Right forelimb (tissue), 1 donor: ENCODE data around the gene TMPRSS4.

Experiments
- DNase-seq: peaks from one replicate; pipeline ENCODE4 v3.0.0-alpha.2; 2018

The TMPRSS4 gene

GRCh38 chr11:118081241-118081958, 4.5 kb downstream of the TMPRSS4 start:
- no peak for DNase-seq

- no peak for DNase-seq
Measured at GRCh38 chr11:118082880-118083552, 6.1 kb downstream of the TMPRSS4 start.

DNA sequence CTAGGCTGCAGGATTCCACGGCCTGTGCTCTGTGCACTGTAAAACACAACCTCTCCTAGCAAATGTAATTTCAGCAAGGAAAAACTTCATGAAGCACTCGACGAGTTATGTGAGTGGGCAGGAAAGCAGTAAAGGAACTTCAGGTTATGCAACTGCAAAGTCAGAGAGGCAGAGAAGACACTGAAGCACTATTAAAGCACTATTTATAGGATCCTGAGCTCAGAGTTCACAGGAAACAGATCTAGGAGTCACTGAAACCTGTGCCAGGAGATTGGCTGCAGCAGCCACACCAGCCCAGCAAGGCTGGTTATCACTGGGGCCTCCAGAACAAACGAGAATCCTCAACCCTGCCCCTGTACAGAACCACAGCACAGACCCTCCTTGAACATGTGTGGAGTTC, 7.4 kb downstream of the TMPRSS4 start:
- DNase-seq = no peak

DNA sequence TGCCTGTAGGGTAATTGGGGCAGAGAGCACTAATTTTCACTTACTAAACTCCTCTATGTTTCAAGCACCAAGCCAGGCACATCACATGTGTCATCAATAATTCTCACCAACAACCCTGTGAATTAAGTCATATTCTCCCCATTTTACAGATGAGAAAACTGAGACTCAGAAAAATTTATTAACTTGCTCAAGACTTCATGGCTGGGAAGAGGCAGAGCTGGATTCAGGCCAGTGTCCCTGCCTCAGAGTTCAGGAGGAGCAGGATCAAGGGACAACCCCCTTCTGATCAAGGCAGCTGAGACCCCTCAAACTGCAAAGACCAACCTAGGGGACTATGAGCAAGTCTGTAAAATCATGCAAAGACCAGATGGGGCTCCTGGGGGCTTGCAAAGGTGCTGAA, 7.8 kb downstream of the TMPRSS4 start:
- DNase-seq = no peak

DNA sequence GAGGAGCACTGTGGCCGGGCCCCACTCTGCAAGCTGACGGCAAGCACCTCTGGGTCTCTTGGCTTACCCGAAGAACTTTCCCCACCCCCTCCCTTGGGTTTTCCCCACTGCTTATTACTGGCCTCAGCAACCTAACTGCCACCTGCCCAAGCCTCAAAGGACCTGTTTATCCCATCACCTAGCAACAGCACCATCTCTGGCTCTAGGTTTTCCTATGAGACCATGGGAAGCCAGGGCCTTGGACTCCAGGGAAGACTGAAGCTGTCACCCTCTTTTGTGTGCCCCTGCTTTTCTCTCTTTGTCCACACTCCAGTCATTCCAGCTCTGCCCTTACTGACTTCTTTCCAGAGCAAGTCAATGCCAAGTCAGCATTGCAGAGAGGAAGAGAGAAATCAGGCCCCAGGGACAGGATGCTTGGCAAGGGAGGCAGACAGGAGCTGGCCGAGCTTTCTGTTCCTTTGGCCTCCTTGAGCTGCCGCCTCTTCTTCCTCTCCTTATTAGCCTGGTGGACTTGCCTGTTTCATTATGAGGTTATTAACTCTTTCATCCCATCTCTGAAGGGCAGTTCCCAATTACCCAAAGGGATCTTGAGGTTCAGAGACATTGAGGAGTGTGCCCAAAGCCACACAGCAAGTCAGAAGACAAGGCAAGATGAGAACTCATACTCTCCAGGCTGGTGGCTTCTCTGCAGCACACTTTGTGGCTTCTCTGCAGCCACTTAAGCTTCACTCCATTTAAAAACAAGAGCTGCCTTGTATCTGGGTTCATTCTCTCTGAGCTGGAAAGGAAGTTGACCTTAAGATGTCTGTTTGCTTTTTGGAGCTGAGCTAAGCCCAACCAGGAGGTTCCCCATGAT, 10.3 kb downstream of the TMPRSS4 start, which contains the start of gene SMIM35:
Gene SMIM35, minus strand, starts transcription at position 51 of the 856 bp plus-strand sequence. CDS start 206 bp downstream, outside the sequence.
- no peak for DNase-seq

DNA sequence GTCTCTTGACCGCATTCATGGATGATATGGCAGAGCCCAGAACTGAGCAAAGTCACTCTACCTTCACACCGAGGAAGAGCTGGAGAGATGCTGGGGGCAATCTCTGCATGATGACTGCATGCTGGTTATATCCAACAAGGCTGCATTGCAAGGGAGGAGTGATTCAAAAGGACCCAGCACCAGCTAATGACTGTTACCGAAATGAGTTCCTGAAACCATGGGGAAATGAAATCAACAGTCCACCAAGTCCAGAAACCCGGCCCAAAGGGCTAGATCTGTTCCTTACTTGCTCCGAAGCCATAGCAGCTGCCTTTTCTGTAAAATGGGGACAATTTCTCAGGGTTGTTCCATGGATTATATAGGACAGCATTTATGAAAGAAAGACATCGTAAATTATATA, 11.1 kb downstream of the TMPRSS4 start:
- no peak for DNase-seq

DNA sequence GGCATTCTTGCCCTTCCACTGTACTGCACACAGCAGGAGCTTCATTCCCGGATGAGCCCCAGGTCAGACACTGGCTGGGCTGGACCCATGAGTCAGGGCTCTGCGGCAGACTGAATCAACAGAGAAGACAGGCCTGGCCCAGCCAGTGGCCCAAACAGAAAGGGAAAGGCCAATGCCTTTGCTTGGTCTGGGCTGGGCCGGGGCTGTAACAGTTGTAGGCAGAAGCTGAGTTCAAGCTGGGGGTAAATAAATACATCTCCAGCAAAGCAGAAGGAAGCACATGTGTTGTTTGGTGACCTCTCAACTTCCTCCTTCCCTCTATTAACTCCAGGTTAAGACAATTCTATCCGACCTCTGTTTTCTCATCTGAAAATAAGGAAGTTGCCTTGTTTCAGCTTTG, 11.7 kb downstream of the TMPRSS4 start:
- no peak for DNase-seq

- no peak for DNase-seq
Measured at GRCh38 chr11:118090545-118091162, 13.8 kb downstream of the TMPRSS4 start.

DNA sequence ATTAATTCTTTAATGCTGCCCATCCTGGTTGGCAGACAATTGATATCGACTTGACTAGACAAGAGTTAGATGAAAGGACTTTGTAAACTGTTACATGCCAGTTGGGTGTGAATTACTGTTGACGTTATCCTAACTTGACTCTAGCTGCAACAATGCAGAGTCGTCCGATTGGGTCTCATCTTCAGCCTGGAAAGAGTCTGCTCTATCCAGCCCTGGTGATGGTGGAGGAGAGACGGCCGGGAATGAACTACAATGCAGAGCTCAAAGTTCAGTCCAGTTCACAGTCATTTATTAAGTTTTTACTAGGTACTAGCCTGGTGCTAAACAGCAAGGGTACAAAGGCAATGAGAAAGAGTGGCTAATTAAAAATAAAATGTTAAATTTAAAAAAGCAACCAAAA, 14.8 kb downstream of the TMPRSS4 start:
- no peak for DNase-seq

- DNase-seq = no peak
Measured at GRCh38 chr11:118092907-118093571, 16.2 kb downstream of the TMPRSS4 start.

DNA sequence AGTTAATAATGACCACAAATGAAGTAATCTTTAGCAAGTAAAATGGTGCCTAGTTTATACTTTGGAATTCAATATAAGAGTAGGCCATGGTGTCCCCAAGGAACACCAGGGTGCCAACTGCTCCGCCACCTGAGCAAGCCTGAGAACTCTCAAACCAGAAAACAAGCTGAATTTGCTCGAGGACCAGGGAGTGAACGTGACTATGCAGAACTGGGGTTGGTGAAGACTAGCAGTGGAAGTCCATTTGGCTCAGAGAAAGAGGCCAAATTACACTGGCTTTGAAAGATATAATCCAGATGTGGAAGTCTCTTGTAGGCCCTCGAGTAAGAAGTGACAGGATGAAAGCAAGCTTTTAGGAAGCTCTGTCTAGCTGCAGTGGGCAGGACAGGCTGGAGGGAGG, 18.6 kb downstream of the TMPRSS4 start:
- DNase-seq = no peak

DNA sequence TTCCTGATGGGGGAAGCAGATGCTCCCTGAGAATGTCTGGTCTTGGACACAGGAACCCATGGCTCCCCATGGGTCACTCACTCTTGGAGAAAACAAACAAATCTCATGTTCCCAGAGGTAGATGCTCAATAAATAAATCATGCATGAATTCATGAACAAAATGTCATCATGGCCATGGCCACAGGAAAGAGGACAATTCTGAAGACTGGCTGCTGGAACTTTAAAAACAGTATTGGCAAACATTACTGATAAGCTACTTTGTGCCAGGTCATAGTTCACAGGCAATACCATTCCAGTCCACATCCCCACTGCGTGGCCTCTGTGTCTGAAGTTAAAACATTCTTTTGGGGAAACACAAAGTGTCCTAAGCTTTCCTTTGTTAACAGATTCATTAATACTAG, 19.1 kb downstream of the TMPRSS4 start:
- DNase-seq = no peak

GRCh38 chr11:118098996-118099837, 22.3 kb downstream of the TMPRSS4 start:
- DNase-seq = no peak

DNA sequence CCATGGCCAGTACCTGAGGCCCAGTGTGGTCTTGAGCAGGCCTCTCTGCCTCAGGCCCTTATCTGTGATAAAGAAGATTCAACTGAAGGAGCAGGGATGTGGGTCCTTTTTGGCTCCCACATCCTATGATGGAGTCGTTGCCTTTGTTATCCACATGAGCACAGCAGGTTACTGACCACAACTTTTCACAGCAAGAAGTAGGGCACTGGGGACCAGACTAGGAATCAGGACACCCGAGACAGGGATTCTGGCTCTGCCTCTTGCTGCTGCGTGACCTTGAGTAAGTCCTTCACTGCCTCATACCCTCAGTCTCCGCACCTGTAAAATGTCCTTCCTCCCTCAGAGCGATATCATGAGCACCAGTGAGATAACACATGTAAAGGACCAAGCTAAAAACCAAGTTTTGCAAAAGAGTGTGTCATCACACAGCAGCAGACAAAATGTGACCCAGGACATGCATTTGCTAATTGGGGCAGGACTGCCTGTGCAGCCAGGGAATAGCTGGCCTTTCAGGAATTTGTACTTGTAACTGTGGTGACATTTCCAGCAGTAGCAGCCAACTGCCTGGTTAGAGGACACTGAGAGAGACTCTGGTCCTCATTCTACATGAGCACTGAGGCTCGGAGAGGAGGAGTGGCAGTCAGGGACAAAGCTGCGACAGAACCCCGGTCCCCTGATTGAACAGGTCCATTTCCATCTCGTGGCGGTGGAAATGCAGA, 23.1 kb downstream of the TMPRSS4 start:
- DNase-seq = no peak

DNA sequence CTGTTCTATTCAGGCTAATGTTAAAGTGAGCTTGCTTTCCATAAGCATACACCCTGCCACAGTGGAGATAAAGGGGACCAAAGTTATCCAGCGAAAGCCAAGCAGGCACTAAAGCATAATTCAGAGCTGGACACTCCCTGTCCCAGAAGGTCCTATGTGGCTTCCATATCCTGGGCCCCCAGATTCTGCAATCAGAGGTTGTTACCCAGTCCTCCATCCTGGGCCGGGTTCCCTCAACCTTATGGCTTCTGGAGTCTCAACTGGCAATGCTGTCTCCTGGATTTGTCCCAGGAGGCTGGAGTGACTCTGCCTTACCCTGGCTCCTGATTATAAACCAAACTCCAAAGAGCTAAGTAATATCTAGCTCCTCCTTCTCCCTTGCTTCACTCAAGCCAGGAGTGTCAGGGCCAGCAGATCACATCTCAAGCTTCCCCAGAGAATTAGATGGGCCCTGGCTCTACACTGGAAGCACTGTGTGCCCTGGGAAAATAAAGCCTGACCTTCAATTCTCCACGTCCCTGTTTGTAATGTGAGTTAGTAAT, 23.9 kb downstream of the TMPRSS4 start:
- DNase-seq = no peak

DNA sequence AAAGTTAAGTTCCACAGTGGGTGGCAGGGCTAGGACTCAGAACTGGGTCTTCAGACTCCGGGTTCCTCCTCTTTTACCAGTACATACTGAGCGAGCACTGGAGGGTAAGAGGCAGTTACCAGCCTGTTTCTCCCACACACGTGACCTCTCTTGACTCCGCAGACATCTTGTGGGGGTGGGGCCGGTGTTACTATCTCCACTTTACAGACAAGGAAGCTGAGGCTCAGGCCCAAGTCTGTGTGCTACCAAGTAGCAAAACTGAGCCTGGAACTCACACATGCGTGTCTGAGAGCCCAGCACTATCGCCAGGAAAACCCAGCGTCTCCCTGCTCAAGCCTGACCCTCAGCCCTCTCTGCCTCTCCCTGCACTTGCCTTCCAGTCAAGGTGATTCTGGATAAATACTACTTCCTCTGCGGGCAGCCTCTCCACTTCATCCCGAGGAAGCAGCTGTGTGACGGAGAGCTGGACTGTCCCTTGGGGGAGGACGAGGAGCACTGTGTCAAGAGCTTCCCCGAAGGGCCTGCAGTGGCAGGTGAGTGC, 25.9 kb downstream of the TMPRSS4 start:
- DNase-seq = no peak

DNA sequence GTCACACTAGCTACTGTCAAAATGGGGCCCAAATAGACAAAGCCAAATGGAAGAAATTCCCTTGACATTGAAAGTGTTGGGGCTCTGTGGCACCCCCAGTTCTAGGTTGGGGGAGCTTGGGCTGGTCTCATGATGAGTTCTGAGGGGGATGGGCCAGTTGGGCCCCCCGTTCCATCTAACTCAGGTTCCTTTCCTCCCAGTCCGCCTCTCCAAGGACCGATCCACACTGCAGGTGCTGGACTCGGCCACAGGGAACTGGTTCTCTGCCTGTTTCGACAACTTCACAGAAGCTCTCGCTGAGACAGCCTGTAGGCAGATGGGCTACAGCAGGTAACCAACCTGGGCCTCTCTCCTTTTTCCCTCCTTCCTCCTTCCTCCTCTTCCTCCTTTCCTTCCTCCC, 27.6 kb downstream of the TMPRSS4 start:
- no peak for DNase-seq

DNA sequence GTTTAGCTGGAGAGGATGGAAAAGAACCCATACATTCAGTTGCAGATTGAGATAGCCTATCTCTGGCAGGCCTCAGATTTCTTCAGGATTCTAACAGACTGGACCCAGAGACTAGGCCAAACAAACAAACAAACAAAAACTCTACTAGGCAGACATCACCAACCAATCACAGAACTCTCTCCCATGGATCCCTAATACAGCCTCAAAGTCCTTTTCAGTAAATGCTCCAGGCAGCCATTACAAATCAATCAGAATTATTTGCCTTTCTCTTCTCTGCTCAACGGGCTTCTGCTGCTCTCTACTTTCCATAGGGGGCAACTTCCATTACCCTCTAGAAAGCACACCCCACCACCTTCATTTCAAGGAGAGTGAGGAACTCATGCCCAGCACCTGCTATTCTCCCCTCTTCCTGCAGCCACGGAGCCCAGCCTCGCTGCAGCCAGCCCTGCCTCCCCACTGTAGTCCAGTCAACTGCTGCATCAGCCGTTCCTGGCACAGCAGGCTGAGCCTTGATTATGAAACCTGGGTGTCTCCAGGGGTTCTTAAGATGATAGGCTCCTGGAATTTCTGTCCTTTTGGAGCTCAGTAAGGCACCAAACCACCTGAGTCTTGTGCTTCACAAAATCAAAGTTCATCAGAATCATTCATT, 28.9 kb downstream of the TMPRSS4 start:
- no peak for DNase-seq

- DNase-seq = no peak
Measured at GRCh38 chr11:118106789-118107335, 30.0 kb downstream of the TMPRSS4 start.
